Measurements from ENCODE around the gene SHISAL2B.

The SHISAL2B gene

GRCh38 chr5:64742411-64742810 lies 52.1 kb downstream of the SHISAL2B start:
- TF ChIP-seq, protein P1, sequence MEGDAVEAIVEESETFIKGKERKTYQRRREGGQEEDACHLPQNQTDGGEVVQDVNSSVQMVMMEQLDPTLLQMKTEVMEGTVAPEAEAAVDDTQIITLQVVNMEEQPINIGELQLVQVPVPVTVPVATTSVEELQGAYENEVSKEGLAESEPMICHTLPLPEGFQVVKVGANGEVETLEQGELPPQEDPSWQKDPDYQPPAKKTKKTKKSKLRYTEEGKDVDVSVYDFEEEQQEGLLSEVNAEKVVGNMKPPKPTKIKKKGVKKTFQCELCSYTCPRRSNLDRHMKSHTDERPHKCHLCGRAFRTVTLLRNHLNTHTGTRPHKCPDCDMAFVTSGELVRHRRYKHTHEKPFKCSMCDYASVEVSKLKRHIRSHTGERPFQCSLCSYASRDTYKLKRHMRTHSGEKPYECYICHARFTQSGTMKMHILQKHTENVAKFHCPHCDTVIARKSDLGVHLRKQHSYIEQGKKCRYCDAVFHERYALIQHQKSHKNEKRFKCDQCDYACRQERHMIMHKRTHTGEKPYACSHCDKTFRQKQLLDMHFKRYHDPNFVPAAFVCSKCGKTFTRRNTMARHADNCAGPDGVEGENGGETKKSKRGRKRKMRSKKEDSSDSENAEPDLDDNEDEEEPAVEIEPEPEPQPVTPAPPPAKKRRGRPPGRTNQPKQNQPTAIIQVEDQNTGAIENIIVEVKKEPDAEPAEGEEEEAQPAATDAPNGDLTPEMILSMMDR (IDR thresholded peaks at IDR 0.05): no peak
- H3K4me2 ChIP-seq (ENCODE audit: low read length): no peak overlapping the region
- H3K9me3 ChIP-seq (ENCODE audit: control insufficient read depth, low read length): no peaks in the 10 kb centered on the region
- H3K36me3 ChIP-seq (ENCODE audit: control insufficient read depth, insufficient read depth, low read length): no peaks in the 10 kb centered on the region
- H3K4me1 ChIP-seq: no peaks in the 10 kb centered on the region
- no peak overlapping the region for H3K27ac ChIP-seq
- H3K9ac ChIP-seq: no peak overlapping the region
- no peak overlapping the region for H2AFZ ChIP-seq
- H3K79me2 ChIP-seq: peaks cover 2% of the 10 kb centered on the region
- no peak overlapping the region for H3K4me3 ChIP-seq (ENCODE audit: low read depth, low read length)
- H3K27me3 ChIP-seq (ENCODE audit: control insufficient read depth, insufficient read depth, low read length): no peaks in the 10 kb centered on the region

GRCh38 chr5:64742821-64743220 lies 52.5 kb downstream of the SHISAL2B start:
- H3K36me3 ChIP-seq (ENCODE audit: control insufficient read depth, insufficient read depth, low read length): no peaks in the 10 kb centered on the region
- H3K9ac ChIP-seq: no peak overlapping the region
- no peaks in the 10 kb centered on the region for H3K4me1 ChIP-seq
- no peak overlapping the region for H2AFZ ChIP-seq
- peaks cover 2% of the 10 kb centered on the region for H3K79me2 ChIP-seq
- H3K4me3 ChIP-seq (ENCODE audit: low read depth, low read length): no peak overlapping the region
- H3K27me3 ChIP-seq (ENCODE audit: control insufficient read depth, insufficient read depth, low read length): no peaks in the 10 kb centered on the region
- no peak overlapping the region for H3K4me2 ChIP-seq (ENCODE audit: low read length)
- no peak overlapping the region for H3K27ac ChIP-seq
- H3K9me3 ChIP-seq (ENCODE audit: control insufficient read depth, low read length): no peaks in the 10 kb centered on the region
- TF ChIP-seq, protein P1 (IDR thresholded peaks at IDR 0.05): no peak

DNA sequence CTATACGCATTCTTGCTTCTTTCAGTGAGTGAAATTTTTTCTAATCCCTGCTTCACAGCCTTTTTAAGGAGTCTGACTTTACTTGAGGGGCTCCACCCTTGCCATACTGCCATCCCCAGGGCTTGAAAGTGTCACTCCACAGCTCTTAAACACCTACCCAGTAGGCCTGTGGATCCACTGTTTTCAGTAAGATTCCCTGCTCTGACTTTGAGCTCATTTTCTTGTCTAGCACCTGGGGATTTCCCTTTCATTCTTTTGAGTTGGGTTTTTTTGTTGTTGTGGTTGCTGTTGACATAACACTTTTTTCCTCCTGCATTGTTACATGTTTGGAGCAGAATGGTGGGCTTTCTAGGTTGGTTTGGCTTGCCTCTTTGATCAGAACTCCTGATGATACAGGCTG lies 54.6 kb downstream of the SHISAL2B start:
- H2AFZ ChIP-seq: no peak overlapping the region
- H3K9me3 ChIP-seq (ENCODE audit: control insufficient read depth, low read length): no peaks in the 10 kb centered on the region
- no peaks in the 10 kb centered on the region for H3K27me3 ChIP-seq (ENCODE audit: control insufficient read depth, insufficient read depth, low read length)
- no peaks in the 10 kb centered on the region for H3K36me3 ChIP-seq (ENCODE audit: control insufficient read depth, insufficient read depth, low read length)
- no peak overlapping the region for H3K27ac ChIP-seq
- peaks cover 2% of the 10 kb centered on the region for H3K79me2 ChIP-seq
- TF ChIP-seq, protein P1 (IDR thresholded peaks at IDR 0.05): no peak
- H3K9ac ChIP-seq: no peak overlapping the region
- H3K4me3 ChIP-seq (ENCODE audit: low read depth, low read length): no peak overlapping the region
- no peaks in the 10 kb centered on the region for H3K4me1 ChIP-seq
- no peak overlapping the region for H3K4me2 ChIP-seq (ENCODE audit: low read length)

GRCh38 chr5:64746446-64746845 lies 56.1 kb downstream of the SHISAL2B start:
- no peak overlapping the region for H2AFZ ChIP-seq
- H3K36me3 ChIP-seq (ENCODE audit: control insufficient read depth, insufficient read depth, low read length): no peaks in the 10 kb centered on the region
- H3K4me1 ChIP-seq: no peaks in the 10 kb centered on the region
- H3K79me2 ChIP-seq: no peaks in the 10 kb centered on the region
- no peak overlapping the region for H3K4me2 ChIP-seq (ENCODE audit: low read length)
- H3K9me3 ChIP-seq (ENCODE audit: control insufficient read depth, low read length): no peaks in the 10 kb centered on the region
- no peak overlapping the region for H3K9ac ChIP-seq
- no peak overlapping the region for H3K4me3 ChIP-seq (ENCODE audit: low read depth, low read length)
- H3K27me3 ChIP-seq (ENCODE audit: control insufficient read depth, insufficient read depth, low read length): no peaks in the 10 kb centered on the region
- H3K27ac ChIP-seq: no peak overlapping the region
- TF ChIP-seq, protein P1 (IDR thresholded peaks at IDR 0.05): no peak

DNA sequence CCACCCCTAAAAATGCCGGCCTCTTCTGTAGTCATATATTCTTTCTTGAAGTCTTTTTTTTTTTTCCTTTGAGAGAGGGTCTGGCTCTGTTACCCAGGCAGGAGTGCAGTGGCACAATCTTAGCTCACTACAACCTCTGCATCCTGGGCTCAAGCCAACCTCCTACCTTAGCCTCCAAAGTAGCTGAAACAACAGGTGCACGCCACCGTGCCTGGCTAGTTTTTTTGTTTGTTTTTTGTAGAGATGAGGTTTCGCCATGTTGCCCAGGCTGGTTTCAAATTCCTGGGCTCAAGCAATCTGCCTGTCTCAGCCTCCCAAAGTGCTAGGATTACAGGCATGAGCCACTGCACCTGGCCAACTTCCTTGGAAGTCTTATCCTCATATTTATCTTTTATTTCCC lies 59.1 kb downstream of the SHISAL2B start:
- no peaks in the 10 kb centered on the region for H3K79me2 ChIP-seq
- H2AFZ ChIP-seq: no peak overlapping the region
- H3K4me2 ChIP-seq (ENCODE audit: low read length): no peak overlapping the region
- H3K36me3 ChIP-seq (ENCODE audit: control insufficient read depth, insufficient read depth, low read length): no peaks in the 10 kb centered on the region
- TF ChIP-seq, protein P1 (IDR thresholded peaks at IDR 0.05): no peak
- H3K4me3 ChIP-seq (ENCODE audit: low read depth, low read length): no peak overlapping the region
- H3K27me3 ChIP-seq (ENCODE audit: control insufficient read depth, insufficient read depth, low read length): no peaks in the 10 kb centered on the region
- no peaks in the 10 kb centered on the region for H3K4me1 ChIP-seq
- H3K9me3 ChIP-seq (ENCODE audit: control insufficient read depth, low read length): no peaks in the 10 kb centered on the region
- no peak overlapping the region for H3K27ac ChIP-seq
- no peak overlapping the region for H3K9ac ChIP-seq
